ENCODE results near the gene USP13.

DNA sequence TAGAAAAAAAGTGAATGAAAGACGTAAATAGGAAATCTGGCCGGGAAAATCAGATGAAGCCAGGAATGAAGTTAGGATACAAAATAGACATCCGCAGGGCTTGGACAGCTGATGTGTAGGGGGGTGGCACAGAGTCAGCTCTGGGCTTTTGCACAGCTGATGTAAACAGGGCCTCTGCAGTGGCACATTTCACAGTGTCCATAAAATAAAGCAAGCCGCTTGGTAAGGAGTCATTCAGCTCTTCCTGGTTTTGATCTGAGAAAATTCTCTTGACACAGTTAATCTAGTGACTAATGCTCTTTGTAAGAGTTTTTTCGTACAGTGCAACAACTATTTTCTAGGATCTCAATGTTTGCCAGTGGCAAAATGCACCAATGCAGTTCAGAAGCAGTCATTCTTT is 153.3 kb downstream of the USP13 start:
- no peak for TF ChIP-seq EZH2 (IDR thresholded peaks at IDR 0.05; ENCODE audit: low read length, unreplicated experiment)
- TF ChIP-seq, protein P1, sequence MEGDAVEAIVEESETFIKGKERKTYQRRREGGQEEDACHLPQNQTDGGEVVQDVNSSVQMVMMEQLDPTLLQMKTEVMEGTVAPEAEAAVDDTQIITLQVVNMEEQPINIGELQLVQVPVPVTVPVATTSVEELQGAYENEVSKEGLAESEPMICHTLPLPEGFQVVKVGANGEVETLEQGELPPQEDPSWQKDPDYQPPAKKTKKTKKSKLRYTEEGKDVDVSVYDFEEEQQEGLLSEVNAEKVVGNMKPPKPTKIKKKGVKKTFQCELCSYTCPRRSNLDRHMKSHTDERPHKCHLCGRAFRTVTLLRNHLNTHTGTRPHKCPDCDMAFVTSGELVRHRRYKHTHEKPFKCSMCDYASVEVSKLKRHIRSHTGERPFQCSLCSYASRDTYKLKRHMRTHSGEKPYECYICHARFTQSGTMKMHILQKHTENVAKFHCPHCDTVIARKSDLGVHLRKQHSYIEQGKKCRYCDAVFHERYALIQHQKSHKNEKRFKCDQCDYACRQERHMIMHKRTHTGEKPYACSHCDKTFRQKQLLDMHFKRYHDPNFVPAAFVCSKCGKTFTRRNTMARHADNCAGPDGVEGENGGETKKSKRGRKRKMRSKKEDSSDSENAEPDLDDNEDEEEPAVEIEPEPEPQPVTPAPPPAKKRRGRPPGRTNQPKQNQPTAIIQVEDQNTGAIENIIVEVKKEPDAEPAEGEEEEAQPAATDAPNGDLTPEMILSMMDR (conservative IDR thresholded peaks at IDR 0.05; ENCODE audit: low read depth, low read length) = no peak
- no peak for TF ChIP-seq EZH2phosphoT487 (IDR thresholded peaks at IDR 0.05; ENCODE audit: borderline replicate concordance, low read length)

Data from PC-3 (cell line).